K562 (cell line): ENCODE results near the gene DBP. TPM values are rescaled to one million over a fixed set of nuclear protein-coding genes. Genes with fewer than 3 reads are reported as not detected.
A peak's percentile ranks its signal among the peaks of the same experiment; 100 is the strongest.

Experiments used
- EGR1 ChIP-seq: fragments of 450-650 bp; conservative IDR thresholded peaks from 2 replicates; pipeline ENCODE4 v1.6.1; 2017; ENCODE audit warnings: mild to moderate bottlenecking
- KAT7 ChIP-seq: sonication (generic); formaldehyde crosslinking; IDR thresholded peaks from 2 replicates; pipeline ENCODE4 v1.8.0; 2022; ENCODE audit warnings: missing genetic modification reagents, mild to moderate bottlenecking, borderline replicate concordance
- KLF16 ChIP-seq: IDR thresholded peaks from 2 replicates; pipeline ENCODE4 v1.6.1; 2016; ENCODE audit warnings: antibody characterized with exemption
- NCOR1 ChIP-seq: fragments of 450-650 bp; IDR thresholded peaks from 2 replicates; pipeline ENCODE4 v1.6.1; 2016; ENCODE audit warnings: mild to moderate bottlenecking, moderate library complexity
- NFIX ChIP-seq: fragments of 250-450 bp; sonication (Bioruptor Pico); IDR thresholded peaks from 2 replicates; pipeline ENCODE4 v1.4.0; 2020; ENCODE audit warnings: low read depth, mild to moderate bottlenecking, moderate library complexity
- NONO ChIP-seq, 2 experiments: fragments of 200-400 bp in 1 of 2; fragments of 450-650 bp in 1 of 2; formaldehyde crosslinking in 1 of 2; IDR thresholded peaks; 2 replicates each; pipeline ENCODE4 v1.6.1; 2017; ENCODE audit warnings: low read depth in 2 of 2, mild to moderate bottlenecking in 2 of 2, moderate library complexity in 2 of 2, low read length in 1 of 2
- POLR2H ChIP-seq: IDR thresholded peaks from 2 replicates; pipeline ENCODE4 v1.6.1; 2016; ENCODE audit warnings: missing genetic modification characterization, low read depth, mild to moderate bottlenecking, control low read depth, missing compliant biosample characterization, moderate library complexity
- SMC3 ChIP-seq: conservative IDR thresholded peaks from 2 replicates; pipeline ENCODE4 v1.6.1; 2011; ENCODE audit warnings: low read depth, low read length, improper control_type of control experiment; ENCODE audit not compliant: insufficient read depth
- TAF15 ChIP-seq: fragments of 200-400 bp; formaldehyde crosslinking; IDR thresholded peaks from 2 replicates; pipeline ENCODE4 v1.6.1; 2017; ENCODE audit warnings: mild to moderate bottlenecking, low read depth, low read length, moderate library complexity
- XRCC5 ChIP-seq: fragments of 200-400 bp; formaldehyde crosslinking; IDR thresholded peaks from 2 replicates; pipeline ENCODE4 v1.6.1; 2017; ENCODE audit warnings: low read depth, mild to moderate bottlenecking, low read length
- ZBED1 ChIP-seq: IDR thresholded peaks from 2 replicates; pipeline ENCODE4 v1.6.1; 2014
- ZNF551 ChIP-seq: fragments of 250-450 bp; sonication (Bioruptor Pico); IDR thresholded peaks from 2 replicates; pipeline ENCODE4 v1.5.0; 2021; ENCODE audit warnings: mild to moderate bottlenecking, moderate library complexity
- ZNF589 ChIP-seq: fragments of 200-800 bp; sonication (Bioruptor generic); IDR thresholded peaks from 2 replicates; pipeline ENCODE4 v1.6.1; 2016; ENCODE audit warnings: low read depth, missing genetic modification characterization, missing compliant biosample characterization
- ZNF76 ChIP-seq: fragments of 250-450 bp; sonication (Bioruptor Pico); IDR thresholded peaks from 2 replicates; pipeline ENCODE4 v1.4.0; 2020; ENCODE audit warnings: mild to moderate bottlenecking, moderate library complexity, borderline replicate concordance
- polyA plus RNA-seq, 8 experiments: library from polyadenylated mRNA; depleted of rRNA in 4 of 8; stranded (reverse) in 5 of 8; unstranded in 3 of 8; fragments of >200 nt; fragmentation: Nextera tagmentation in 2 of 8; fragmentation: Illumina TruSeq in 1 of 8; extraction: Ambion mirVana in 2 of 8; extraction: Trizol in 1 of 8; gene quantifications; 2 replicates each; pipeline versions ENCODE4 v1.2.1 to v1.2.3, GENCODE V29; 2011 to 2014; ENCODE audit warnings: inconsistent platforms in 1 of 8, missing spikeins in 1 of 8
- total RNA-seq, 7 experiments: library from RNA; depleted of rRNA in 6 of 7; stranded (reverse); fragments of >200 nt in 6 of 7; fragmentation: Illumina TruSeq in 2 of 7; extraction: Trizol in 2 of 7; gene quantifications; 2 replicates each; pipeline versions ENCODE4 v1.2.1 to v1.2.3, GENCODE V29; 2011 to 2021; ENCODE audit warnings: low replicate concordance in 1 of 7
- TF ChIP-seq, protein P1 (sequence below), 2 experiments: fragments of 450-650 bp in 1 of 2; IDR thresholded peaks; 2 replicates each; pipeline ENCODE4 v1.6.1; 2011 to 2017; ENCODE audit warnings: low read depth in 2 of 2, antibody characterized with exemption in 1 of 2, borderline replicate concordance in 1 of 2, low read length in 1 of 2, mild to moderate bottlenecking in 1 of 2, mixed read lengths in 1 of 2; ENCODE audit not compliant: control insufficient read depth in 1 of 2
- TF ChIP-seq, protein P2 (sequence below), 2 experiments: fragments of 450-650 bp; IDR thresholded peaks; 2 replicates each; pipeline ENCODE4 v1.6.1; 2016; ENCODE audit warnings: mild to moderate bottlenecking in 2 of 2, borderline replicate concordance in 1 of 2, low read depth in 1 of 2, moderate library complexity in 1 of 2

Gene DBP
- total and polyA plus RNA-seq, 9 of the 15 experiments (the other 6 are each of a cell fraction or from before 2014, with no cell fraction given), result 0.25 to 5.5 (median 1.8) TPM

DNA sequence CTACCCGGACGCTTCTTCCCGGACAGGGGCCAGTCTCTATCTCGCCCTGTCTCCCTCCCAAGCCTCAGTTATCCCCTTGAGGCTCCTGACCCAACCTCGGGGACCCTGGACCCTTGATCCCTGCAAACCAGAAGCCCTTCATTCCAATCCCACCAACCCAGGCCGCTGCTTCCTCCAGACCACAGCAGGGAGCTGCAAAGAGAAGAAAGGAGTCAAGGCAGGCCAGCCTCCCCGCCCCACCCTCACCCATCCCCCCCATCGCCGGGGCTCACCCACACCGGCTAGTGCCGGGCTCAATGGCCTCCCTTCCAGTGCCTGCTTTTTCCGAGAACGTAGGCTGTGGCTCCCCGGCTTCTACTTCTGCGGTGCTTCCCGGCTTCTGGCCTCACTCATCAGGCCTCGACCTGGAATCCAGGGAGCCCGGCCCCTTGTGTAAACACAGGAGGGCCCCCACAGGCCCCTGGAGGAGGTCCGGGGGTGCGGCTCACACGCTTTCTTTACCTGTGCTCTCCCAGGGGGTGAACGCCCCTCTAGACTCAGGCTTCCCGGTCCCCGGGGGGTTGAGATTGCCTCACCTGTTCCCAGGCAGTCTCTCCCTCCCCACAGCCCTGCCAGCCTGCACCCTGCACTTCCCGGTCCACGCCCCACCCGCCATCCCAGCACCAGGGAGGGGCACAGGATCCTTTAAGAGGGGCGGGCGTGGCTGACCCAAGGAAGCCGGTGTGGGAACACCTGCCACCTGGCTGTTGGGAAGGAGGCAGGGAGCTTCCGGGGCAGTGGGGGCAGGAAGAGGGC, 22.5 kb downstream of the DBP start, which contains the start of gene FAM83E (continued):
- TF ChIP-seq, protein P1, sequence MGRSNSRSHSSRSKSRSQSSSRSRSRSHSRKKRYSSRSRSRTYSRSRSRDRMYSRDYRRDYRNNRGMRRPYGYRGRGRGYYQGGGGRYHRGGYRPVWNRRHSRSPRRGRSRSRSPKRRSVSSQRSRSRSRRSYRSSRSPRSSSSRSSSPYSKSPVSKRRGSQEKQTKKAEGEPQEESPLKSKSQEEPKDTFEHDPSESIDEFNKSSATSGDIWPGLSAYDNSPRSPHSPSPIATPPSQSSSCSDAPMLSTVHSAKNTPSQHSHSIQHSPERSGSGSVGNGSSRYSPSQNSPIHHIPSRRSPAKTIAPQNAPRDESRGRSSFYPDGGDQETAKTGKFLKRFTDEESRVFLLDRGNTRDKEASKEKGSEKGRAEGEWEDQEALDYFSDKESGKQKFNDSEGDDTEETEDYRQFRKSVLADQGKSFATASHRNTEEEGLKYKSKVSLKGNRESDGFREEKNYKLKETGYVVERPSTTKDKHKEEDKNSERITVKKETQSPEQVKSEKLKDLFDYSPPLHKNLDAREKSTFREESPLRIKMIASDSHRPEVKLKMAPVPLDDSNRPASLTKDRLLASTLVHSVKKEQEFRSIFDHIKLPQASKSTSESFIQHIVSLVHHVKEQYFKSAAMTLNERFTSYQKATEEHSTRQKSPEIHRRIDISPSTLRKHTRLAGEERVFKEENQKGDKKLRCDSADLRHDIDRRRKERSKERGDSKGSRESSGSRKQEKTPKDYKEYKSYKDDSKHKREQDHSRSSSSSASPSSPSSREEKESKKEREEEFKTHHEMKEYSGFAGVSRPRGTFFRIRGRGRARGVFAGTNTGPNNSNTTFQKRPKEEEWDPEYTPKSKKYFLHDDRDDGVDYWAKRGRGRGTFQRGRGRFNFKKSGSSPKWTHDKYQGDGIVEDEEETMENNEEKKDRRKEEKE (IDR thresholded peaks at IDR 0.05; ENCODE audit: borderline replicate concordance in 1 of 2, control insufficient read depth in 1 of 2, low read depth in 2 of 2, low read length in 1 of 2), result no peak
- TF ChIP-seq ZNF589 (no peak), KLF16 (no peak), KAT7 (CRISPR knock-in tag) (peak; percentile 23; the same call in 1 of the 2 replicates), NCOR1 (peak; percentile 57), NONO (IDR thresholded peaks at IDR 0.05; ENCODE audit: low read depth in 2 of 2, low read length in 1 of 2) (peak in 1 of 2 experiments; percentile 72; a peak in 1 of 4 replicates), ZBED1 (peak; percentile 50; the same call in 1 of the 2 replicates), ZNF76 (no peak), ZNF551 (no peak), TAF15 (0 out of 2 replicates have a peak, but pooled peaks have one; percentile 20), SMC3 (no peak), EGR1 (no peak), XRCC5 (no peak), POLR2H (tag) (0 out of 2 replicates have a peak, but pooled peaks have one; percentile 24), NFIX (CRISPR knock-in tag) (no peak)
- TF ChIP-seq, protein P2, sequence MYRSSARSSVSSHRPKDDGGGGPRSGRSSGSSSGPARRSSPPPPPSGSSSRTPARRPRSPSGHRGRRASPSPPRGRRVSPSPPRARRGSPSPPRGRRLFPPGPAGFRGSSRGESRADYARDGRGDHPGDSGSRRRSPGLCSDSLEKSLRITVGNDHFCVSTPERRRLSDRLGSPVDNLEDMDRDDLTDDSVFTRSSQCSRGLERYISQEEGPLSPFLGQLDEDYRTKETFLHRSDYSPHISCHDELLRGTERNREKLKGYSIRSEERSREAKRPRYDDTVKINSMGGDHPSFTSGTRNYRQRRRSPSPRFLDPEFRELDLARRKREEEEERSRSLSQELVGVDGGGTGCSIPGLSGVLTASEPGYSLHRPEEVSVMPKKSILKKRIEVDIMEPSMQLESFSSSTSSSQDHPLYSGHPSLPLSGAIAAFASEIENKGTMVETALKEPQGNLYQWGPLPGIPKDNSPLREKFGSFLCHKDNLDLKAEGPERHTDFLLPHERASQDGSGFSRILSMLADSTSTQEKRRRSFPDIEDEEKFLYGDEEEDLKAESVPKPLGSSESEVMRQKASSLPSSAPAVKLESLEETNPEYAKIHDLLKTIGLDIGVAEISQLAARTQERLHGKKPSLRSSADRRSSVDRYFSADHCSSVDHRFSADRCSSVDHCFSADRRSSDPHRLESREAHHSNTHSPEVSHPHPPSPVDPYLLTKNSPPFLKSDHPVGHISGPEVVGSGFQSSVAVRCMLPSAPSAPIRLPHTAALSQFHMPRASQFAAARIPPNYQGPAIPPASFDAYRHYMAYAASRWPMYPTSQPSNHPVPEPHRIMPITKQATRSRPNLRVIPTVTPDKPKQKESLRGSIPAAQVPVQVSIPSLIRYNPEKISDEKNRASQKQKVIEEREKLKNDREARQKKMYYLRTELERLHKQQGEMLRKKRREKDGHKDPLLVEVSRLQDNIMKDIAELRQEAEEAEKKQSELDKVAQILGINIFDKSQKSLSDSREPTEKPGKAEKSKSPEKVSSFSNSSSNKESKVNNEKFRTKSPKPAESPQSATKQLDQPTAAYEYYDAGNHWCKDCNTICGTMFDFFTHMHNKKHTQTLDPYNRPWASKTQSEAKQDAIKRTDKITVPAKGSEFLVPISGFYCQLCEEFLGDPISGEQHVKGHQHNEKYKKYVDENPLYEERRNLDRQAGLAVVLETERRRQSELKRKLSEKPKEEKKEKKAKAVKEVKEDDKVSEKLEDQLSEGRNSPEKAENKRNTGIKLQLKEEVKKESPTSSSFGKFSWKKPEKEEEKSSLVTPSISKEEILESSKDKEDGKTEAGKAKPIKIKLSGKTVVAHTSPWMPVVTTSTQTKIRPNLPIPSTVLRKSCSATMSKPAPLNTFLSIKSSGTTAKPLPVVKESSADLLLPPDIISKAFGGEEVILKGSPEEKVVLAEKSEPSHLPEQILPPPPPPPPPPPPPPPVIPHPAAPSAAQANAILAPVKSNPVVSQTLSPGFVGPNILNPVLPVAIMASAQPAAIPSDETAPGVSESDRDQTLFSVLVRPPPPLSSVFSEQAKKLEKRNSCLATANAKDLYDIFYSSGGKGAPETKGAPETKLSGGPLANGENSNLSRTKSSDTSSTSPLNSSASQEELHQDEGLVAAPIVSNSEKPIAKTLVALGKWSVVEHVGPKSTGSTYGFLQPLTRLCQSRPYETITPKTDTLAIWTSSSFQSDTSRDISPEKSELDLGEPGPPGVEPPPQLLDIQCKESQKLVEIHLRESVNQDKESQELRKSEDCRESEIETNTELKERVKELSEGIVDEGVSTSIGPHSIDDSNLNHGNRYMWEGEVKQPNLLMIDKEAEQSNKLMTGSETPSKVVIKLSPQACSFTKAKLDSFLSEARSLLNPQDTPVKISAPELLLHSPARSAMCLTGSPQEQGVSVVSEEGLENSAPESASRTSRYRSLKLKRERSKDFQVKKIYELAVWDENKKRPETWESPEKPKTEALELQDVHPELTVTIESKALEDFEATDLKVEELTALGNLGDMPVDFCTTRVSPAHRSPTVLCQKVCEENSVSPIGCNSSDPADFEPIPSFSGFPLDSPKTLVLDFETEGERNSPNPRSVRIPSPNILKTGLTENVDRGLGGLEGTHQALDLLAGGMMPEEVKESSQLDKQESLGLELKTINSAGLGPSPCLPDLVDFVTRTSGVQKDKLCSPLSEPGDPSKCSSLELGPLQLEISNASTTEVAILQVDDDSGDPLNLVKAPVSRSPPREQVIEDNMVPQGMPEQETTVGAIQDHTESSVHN (IDR thresholded peaks at IDR 0.05; ENCODE audit: borderline replicate concordance in 1 of 2, low read depth in 1 of 2), result no peak
